NOMO-1 treated with DMSO at 0.1 percent for 48 hours (cell line): Measurements from ENCODE around the gene C11orf42.

ENCODE experiments used
- DNase-seq: peaks from one replicate; lab custom pipeline; 2025; ENCODE audit not compliant: unreplicated experiment; lab: John Stamatoyannopoulos, UW

C11orf42 gene

DNA sequence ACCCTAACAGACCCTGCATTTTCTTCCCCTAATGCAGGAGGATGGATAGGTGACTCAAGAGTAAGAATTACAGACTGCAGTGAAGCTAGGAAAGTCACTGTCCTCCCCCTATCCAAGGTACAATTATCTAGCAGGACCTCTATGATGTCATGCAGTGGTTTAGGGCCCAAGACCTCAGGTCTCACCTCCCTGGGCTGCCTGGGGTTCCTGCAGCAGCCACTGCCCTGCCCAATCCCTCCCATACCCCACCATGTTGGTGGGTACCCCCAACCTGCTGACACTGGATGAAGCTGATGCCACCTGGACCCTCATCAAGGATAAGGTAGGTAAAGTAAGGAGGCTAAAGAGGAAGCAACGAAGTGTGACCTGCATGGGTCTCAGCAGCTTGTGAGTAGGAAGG is at the start of gene C11orf42:
TSS of gene C11orf42 (plus strand) at position 192 of the 400 bp plus-strand sequence. CDS start at position 251, 59 bp downstream.
- DNase-seq = no peak

DNA sequence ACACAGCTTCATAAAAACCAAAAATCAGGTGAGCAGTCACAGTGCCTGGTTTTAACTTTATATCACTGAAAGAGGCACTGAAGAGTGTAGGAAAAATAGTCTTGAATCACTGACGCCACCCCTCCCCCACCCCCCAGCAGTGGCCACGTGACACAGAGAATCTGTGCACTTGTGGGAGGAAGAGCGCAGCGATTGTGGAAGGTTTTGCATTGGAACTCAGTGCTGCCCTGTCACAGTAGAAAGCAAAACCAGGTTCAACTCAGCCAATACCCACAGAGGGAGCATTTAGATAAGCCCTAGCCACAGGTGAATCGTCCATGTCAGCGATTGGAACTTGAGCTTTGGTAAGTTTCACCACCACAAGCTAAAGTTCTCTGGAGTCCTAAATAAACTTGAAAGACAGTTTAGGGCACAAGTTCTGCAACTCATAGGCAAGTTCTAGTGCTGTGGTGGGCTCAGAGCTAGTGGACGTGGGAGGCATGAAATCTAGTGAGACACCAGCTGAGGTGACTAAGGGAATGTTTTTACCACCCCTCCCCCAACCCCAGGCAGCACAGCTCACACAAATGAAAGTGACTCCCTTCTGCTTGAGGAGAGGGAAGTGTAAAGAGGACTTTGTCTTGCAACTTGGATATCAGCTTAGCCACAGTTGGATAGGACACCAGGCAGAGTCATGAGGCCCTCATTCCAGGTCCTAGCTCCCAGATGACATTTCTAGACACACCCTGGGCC is 48.6 kb upstream of the C11orf42 start:
- peak; percentile 47 for DNase-seq

DNA sequence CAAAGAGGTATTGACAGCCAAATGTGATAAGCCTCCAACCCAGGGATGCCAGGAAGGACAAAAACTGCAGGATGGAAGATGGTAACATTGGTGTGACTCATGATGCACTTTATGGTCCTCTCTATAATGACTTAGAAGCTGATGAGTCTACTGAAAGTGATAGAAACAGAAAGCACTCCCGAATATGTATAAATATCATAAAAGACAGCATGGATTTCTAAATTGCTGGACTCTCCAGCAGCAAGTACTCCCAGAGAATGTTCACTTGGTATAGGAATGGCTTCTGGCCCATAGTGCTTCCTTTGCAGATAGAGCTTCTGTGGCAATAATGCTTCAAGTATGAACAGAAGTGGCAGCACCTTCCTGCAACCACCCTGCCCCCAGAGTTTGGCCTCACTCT is 35.1 kb upstream of the C11orf42 start, which contains the start of gene OR52B2:
TSS of gene OR52B2 (minus strand) at position 101 of the 400 bp plus-strand sequence. CDS start at position 101, 0 bp downstream.
- DNase-seq = no peak

DNA sequence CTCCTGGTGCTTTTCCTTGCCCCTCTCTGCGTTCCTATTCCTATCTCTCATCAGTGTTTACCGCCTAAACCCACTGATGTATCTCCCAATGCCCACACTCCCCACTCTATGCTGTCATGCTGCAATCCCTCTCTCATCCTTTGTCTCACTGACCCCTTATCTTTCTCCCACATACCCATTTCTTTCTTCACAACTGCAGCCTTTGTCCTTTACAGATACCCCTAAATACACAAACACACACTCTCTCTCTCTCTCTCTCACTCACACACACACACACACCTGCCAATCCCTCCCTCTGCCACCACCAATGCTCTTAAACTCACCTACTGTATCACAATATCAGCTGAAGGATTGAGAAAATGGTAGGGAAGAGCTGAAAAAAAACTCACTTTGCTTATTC is 29.9 kb upstream of the C11orf42 start:
- DNase-seq = no peak

- peak; percentile 83 for DNase-seq
Measured at GRCh38 chr11:6191742-6192141, 13.6 kb upstream of the C11orf42 start.

DNA sequence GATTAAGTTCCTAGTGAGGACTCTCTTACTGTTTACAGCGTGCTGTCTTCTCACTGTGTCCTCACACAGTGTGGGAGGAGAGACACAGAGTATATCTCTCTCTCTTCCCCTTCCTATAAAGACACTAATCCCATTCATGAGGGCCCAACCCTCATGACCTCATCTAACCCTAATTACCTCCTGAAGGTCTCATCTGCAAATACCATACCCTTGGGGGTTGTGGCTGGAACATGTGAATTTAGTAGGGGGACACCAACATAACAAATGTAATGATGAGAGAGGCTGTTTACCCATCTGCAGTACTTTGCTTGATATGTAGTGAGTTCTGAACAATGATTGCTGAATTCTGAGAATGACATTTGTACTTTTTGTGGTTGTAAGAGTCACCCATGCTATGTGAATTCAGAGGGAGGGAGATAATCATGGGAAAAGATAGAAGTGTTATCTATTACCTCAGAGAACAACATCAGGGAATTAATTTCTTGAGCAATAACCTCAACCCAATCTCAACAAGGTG is 11.2 kb upstream of the C11orf42 start:
- DNase-seq = peak; percentile 7

DNA sequence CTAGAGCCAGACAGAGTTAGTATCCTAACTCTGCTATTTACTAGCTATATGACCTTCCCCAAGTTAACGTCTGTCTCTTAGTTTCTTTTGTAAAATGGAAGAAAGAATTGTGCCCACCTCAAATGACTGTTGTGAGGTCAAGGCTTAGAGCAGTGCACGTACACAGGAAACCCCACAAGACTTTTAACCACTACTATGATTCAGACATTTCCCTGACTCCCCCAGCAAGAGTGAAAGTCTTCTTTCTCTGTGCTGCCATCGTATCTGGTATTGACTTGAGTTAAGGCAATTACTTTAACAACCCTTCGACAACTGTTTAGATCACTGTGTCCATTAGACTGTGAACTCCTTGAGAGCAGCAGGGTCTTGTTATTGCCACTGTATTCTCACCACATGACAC is 9.0 kb upstream of the C11orf42 start:
- DNase-seq = peak; percentile 7

DNA sequence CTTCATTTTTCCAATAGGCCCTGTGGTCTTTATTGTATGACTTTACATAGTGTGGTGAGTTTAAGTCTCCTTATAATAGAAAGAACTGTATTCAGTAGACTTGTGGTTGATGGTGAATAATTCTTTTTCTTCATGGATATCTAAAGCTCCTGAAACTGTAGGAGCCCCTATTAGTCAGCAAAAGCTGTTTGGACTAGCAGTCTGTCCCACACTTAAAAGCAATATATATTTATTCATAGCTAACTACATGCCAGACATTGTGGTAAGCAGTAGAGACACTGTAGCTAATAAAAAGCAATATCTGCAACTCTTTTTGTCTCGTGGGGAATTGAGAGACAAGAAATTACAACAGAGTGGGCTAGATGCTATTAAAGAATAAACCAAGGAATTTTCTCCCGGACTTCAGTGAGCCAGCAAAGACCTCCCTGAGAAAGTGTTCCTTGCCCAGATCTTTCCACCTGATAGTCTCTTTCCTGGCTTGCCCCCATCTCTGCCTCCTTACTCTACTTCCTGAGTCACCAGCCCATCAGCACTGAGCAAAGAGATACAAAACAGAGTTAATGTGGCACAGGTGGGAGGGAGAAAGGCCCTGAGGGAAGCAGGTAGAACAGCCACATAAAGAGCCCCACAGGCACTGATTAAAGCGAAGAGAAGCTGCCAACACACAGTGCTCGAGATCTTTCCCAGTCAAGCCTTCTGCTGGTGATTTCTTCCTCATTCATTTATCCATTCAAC is 7.7 kb upstream of the C11orf42 start:
- no peak for DNase-seq

- no peak for DNase-seq
Measured at GRCh38 chr11:6199174-6199810, 6.1 kb upstream of the C11orf42 start, which contains the start of gene OR52W1. Gene OR52W1, plus strand, starts transcription at chr11:6199224. Its CDS starts 0 bp downstream, at chr11:6199224.

DNA sequence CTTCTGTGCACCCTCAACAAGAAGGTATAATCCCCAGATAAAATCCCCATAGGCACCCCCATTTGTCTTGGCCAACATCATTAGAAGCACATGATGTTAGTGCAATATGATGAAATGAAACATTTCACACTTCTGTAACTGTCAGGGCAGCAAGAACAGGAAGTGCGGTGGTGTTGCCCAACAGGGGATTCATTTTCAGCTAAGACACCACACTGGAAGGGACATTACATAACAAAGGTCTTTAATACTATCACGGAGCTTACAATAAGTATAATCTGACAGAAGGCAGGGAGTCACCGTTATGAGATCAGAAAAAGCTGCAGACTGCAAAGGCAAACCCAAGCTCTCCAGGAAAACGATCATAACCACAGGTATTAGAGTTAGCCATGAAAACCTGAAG is 4.4 kb upstream of the C11orf42 start:
- peak; percentile 97 for DNase-seq

- DNase-seq = peak; percentile 82
Measured at GRCh38 chr11:6201481-6201880, 3.9 kb upstream of the C11orf42 start.

- no peak for DNase-seq
Measured at GRCh38 chr11:6202041-6202440, 3.3 kb upstream of the C11orf42 start.

- DNase-seq = no peak
Measured at GRCh38 chr11:6203327-6203726, 2.0 kb upstream of the C11orf42 start.

DNA sequence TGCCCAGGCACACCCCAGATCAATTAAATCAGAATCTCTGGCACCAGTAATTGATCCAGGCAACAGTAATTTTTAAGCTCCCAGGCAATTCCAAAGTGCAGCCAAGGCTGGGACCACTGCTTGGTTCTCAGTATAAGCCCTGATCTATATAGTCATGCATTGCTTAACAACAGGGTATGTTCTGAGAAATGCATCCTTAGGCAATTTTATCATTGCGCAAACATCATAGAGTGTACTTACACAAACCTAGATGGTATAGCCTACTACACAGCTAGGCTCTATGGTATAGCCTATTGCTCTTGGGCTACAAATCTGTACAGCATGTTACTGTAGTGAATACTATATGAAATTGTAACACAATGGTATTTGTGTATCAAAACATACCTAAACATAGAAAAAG is 651 bp upstream of the C11orf42 start:
- DNase-seq = peak; percentile 87

DNA sequence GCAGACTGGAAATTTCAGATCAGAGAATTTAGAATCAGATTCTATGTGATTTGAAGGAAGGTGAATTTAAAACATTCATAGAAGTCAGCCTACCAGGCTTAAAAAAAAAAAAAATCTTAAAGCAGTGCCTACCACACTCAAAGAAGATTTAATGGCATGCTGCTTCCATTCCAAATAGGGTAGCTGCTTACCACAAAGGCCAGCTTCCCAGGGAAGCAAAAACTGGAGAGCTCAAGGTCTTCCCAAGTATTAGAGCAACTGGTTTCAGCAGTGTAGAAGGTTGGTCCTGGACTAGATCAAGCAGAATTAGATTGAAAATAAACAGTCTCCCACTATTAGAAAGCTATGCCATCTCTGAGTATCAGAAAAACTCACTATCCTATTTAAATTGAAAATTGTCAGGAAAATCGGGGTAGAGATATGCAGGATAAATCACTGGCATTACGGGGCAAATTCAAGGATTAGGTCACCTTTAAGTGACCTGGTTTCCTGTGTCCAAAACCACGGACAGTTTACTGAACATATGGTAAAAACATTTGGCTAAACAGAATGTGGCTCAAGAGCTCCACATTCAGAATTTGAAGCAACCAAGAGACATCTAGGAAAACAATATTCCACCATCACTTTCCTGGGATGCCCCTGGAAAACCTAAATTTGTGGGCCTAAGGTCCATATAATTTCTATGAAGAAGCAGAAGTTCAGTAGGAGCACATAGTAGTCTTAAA is 1.3 kb downstream of the C11orf42 start:
- no peak for DNase-seq

- DNase-seq = no peak
Measured at GRCh38 chr11:6209801-6210200, 4.4 kb downstream of the C11orf42 start.

DNA sequence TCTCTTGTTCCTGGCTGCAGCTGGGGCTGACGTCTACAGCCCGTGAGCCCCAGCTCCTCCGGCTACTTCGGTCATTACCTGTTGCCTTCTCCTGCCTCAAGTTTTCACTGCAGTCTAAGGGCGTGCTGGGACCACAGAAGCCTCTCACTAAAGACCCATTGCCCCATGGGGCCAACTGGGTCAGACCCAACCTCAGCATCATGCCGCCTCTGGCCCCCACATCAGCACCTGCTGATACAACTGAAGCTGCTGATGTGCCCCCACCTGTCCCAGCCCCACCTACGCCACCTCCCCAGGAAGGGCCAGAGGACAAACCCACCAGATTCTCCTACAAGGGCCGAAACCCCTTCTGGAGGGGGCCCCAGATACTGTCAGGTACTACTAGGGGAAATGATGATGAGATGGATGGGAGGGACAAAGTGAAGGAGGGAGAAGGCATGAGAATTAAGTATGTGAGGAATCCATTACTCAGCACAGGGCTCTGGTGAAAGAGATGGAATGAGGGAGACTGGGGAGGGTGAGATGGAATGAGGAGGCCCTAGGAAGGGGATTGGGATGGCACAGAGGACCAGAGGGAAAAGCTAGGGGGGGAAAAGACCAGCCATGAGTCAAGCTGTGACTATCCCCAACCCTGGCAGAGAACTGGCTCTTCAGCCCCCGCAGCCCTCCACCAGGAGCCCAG is 5.1 kb downstream of the C11orf42 start:
- no peak for DNase-seq

DNA sequence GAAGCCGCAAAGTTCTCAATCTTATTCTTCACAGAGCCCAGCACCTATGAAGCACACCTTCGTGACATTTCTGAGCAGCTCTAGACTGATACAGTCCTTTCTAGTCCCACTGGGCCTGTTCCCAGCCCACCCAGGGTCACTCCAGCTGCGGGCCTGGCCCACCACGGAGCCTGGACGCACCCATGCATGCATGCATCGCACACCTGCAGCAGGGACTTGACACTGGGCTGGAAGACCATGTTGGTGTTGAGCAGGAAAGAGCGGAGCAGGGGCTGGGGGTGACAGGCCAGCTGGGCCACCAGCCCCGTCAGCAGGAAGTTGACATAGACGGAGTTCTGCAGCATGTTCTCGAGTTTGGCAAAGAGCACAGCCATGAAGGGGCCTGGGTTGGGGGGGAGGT is 9.2 kb downstream of the C11orf42 start:
- DNase-seq = no peak

- no peak for DNase-seq
Measured at GRCh38 chr11:6216501-6216900, 11.1 kb downstream of the C11orf42 start.

- DNase-seq = no peak
Measured at GRCh38 chr11:6217722-6218121, 12.4 kb downstream of the C11orf42 start.
